HG02852 (cell line): ENCODE results near the gene KCNK4.
A peak's percentile ranks its signal among the peaks of the same experiment; 100 is the strongest.
"Not testable (repeated sequence)": the region's sequence is repeated elsewhere in the genome, so short reads cannot be mapped to it uniquely, and the experiment has no call there.

Experiments
- ATAC-seq: cut with Tn5 transposase; IDR thresholded peaks from one replicate; pipeline ENCODE4 v1.9.1; 2021; ENCODE audit warnings: mild to moderate bottlenecking, moderate library complexity; ENCODE audit not compliant: unreplicated experiment

The KCNK4 gene

GRCh38 chr11:64305691-64306562, 14.8 kb downstream of the KCNK4 start:
- ATAC-seq = peak; percentile 26

- ATAC-seq = no peak
These were observed 15.4 kb downstream of the KCNK4 start for GRCh38 chr11:64306563-64306875.

- ATAC-seq = no peak
These were observed 15.9 kb downstream of the KCNK4 start for GRCh38 chr11:64306876-64307622.

- ATAC-seq = not testable (repeated sequence)
These were observed 16.7 kb downstream of the KCNK4 start for GRCh38 chr11:64307795-64308194.

GRCh38 chr11:64312947-64313346, 21.8 kb downstream of the KCNK4 start:
- no peak for ATAC-seq

- ATAC-seq = no peak
These were observed 22.5 kb downstream of the KCNK4 start for GRCh38 chr11:64313491-64314145.

- no peak for ATAC-seq
These were observed 23.2 kb downstream of the KCNK4 start for GRCh38 chr11:64314146-64314804.

GRCh38 chr11:64314805-64315561, 23.9 kb downstream of the KCNK4 start:
- no peak for ATAC-seq

GRCh38 chr11:64315667-64316526, 24.8 kb downstream of the KCNK4 start:
- ATAC-seq = not testable (repeated sequence)

GRCh38 chr11:64316672-64317324, 25.7 kb downstream of the KCNK4 start:
- no peak for ATAC-seq

- ATAC-seq = peak; percentile 68
These were observed 26.3 kb downstream of the KCNK4 start, which contains the start of gene TRMT112 for GRCh38 chr11:64317325-64317960. TRMT112 (minus strand) TSS chr11:64317559; CDS start chr11:64317526, 33 bp downstream.

GRCh38 chr11:64317961-64318765, 27.1 kb downstream of the KCNK4 start, which contains the start of gene PRDX5:
PRDX5 (plus strand) TSS chr11:64318121; CDS start chr11:64318216, 95 bp downstream.
- peak; percentile 74 for ATAC-seq

GRCh38 chr11:64318766-64319761, 28.0 kb downstream of the KCNK4 start:
- ATAC-seq = no peak

GRCh38 chr11:64320556-64320955, 29.5 kb downstream of the KCNK4 start:
- ATAC-seq = no peak

GRCh38 chr11:64321026-64321425, 29.9 kb downstream of the KCNK4 start:
- ATAC-seq = no peak

- ATAC-seq = no peak
These were observed 30.4 kb downstream of the KCNK4 start for GRCh38 chr11:64321533-64321932.
